ENCODE data around the gene RAB44.

RAB44 gene

DNA sequence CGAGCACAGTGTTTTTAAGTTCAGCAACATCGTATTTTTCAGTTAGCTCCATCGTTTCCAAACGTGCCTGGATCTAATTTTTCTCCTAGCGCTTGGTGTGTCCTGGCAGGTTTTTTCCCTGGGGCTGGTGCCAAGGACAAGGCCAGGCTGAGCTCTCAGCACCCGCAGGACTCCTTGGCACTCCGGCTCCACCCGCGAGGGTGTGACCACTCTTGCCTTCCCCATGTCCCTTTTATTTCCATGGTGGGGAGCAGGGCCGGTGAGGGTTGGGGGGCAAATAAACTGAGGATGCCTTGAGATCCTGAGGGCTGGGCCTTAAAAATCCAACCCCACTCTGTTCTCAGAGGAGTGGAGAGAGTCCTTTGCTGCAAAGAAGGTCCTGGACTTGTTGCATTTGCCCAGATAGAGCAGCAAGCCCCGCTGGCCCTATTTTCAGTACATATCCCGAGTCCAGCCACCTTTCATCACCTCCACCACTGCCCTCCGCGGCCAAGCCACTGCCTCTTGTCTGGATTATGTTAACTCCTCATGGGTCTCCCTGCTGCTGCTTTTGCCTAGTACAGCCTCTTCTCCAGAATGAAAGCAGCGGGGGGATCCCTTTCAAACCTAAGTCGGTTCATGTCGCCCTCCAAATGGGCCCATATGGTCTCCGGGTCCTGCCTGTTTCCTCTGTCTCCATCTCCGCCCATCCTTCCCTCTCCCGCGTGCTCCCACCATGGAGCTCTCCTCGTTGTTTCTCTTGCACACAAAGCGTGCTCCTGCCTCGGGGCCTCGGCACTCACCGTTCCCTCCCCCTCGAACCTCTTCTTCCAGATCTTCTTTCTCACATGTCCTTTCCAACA lies 4.5 kb upstream of the RAB44 start:
- no peak for DNase-seq
- H3K27me3 ChIP-seq (ENCODE audit: insufficient read depth, low read depth, severe bottlenecking) = no peaks in the 10 kb centered on the region
- H3K36me3 ChIP-seq = no peaks in the 10 kb centered on the region
- H3K27ac ChIP-seq = no peak overlapping the region
- peaks cover 3% of the 10 kb centered on the region for H3K9me3 ChIP-seq (ENCODE audit: severe bottlenecking)
- H3K4me3 ChIP-seq (ENCODE audit: low read depth, low read length) = no peak overlapping the region
- TF ChIP-seq CTCF (IDR thresholded peaks at IDR 0.05; ENCODE audit: low read depth, low read length) = no peak

DNA sequence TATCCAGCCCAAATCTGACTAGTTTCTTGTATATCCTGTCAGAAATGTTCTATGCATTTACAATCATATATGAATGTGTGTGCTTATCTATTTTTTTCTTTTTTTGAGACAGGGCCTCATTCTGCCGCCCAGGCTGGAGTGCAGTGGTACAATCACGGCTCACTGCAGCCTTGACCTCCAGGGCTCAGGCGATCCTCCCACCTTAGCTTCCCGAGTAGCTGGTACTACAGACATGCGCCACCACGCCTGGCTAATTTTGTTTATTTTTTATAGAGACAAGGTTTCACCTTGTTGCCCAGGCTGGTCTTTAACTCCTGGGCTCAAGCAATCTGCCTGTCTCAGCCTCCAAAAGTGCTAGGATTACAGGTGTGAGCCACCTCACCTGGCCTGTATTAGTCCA lies 3.0 kb upstream of the RAB44 start:
- Histone ChIP-seq H3K9me3 (ENCODE audit: severe bottlenecking) (peaks cover 3% of the 10 kb centered on the region), H3K4me3 (ENCODE audit: low read depth, low read length) (no peak overlapping the region), H3K27me3 (ENCODE audit: insufficient read depth, low read depth, severe bottlenecking) (no peaks in the 10 kb centered on the region), H3K36me3 (no peaks in the 10 kb centered on the region), H3K27ac (no peak overlapping the region)
- DNase-seq = no peak
- TF ChIP-seq CTCF (IDR thresholded peaks at IDR 0.05; ENCODE audit: low read depth, low read length) = no peak

- Histone ChIP-seq H3K9me3 (ENCODE audit: severe bottlenecking) (peaks cover 3% of the 10 kb centered on the region), H3K27me3 (ENCODE audit: insufficient read depth, low read depth, severe bottlenecking) (no peaks in the 10 kb centered on the region), H3K27ac (no peak overlapping the region), H3K4me3 (ENCODE audit: low read depth, low read length) (no peak overlapping the region), H3K36me3 (no peaks in the 10 kb centered on the region)
- TF ChIP-seq CTCF (IDR thresholded peaks at IDR 0.05; ENCODE audit: low read depth, low read length) = no peak
- DNase-seq = no peak
Observed at GRCh38 chr6:36695414-36695813, 2.2 kb upstream of the RAB44 start.

DNA sequence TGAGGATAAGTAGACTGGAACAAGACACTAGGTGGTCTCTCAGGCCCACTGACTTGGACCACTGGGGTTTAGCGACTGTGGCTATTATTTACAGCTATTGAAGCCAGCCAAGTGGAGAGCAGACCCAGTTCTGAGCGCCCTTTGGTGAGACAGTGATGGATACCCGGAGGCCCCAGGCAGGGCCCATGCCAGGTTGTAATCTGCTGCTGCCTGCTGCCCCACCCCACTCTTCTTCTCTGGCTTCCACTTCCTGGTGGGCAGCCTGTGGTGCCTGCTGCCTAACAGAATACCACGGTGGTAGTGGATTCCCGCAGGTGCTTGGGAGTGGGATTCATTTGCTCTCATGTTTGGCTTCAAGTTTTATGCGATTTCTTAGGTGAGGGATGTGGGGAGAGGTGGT lies 570 bp downstream of the RAB44 start:
- peaks cover 3% of the 10 kb centered on the region for H3K9me3 ChIP-seq (ENCODE audit: severe bottlenecking)
- H3K27ac ChIP-seq = no peak overlapping the region
- no peaks in the 10 kb centered on the region for H3K36me3 ChIP-seq
- no peak overlapping the region for H3K4me3 ChIP-seq (ENCODE audit: low read depth, low read length)
- H3K27me3 ChIP-seq (ENCODE audit: insufficient read depth, low read depth, severe bottlenecking) = no peaks in the 10 kb centered on the region
- no peak for DNase-seq
- TF ChIP-seq CTCF (IDR thresholded peaks at IDR 0.05; ENCODE audit: low read depth, low read length) = no peak

GRCh38 chr6:36698871-36699271 lies 1.2 kb downstream of the RAB44 start:
- Histone ChIP-seq H3K27me3 (ENCODE audit: insufficient read depth, low read depth, severe bottlenecking) (no peaks in the 10 kb centered on the region), H3K36me3 (no peaks in the 10 kb centered on the region), H3K9me3 (ENCODE audit: severe bottlenecking) (peaks cover 3% of the 10 kb centered on the region), H3K4me3 (ENCODE audit: low read depth, low read length) (no peak overlapping the region), H3K27ac (no peak overlapping the region)
- no peak for TF ChIP-seq CTCF (IDR thresholded peaks at IDR 0.05; ENCODE audit: low read depth, low read length)
- DNase-seq = no peak

DNA sequence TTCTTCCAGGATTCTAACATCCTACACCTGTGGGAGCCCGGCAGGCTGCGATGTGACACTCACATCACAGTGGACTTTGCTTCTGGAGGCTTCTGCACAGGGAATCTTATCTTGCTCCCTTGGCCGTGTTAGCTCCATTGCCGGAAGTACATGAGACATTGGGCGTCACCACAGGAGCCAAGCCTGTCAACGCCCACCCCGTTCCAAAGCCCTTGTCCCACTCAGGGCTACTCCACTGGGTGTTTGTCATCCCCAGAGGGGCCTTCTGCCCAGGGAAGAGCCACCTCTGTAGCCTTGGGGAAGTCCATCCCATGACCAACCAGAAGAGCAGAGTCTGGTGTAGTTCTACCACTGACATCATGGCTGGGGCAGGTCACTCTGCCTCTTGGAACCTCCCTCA lies 1.7 kb downstream of the RAB44 start:
- Histone ChIP-seq H3K36me3 (no peaks in the 10 kb centered on the region), H3K4me3 (ENCODE audit: low read depth, low read length) (no peak overlapping the region), H3K9me3 (ENCODE audit: severe bottlenecking) (peaks cover 3% of the 10 kb centered on the region), H3K27me3 (ENCODE audit: insufficient read depth, low read depth, severe bottlenecking) (no peaks in the 10 kb centered on the region), H3K27ac (no peak overlapping the region)
- no peak for TF ChIP-seq CTCF (IDR thresholded peaks at IDR 0.05; ENCODE audit: low read depth, low read length)
- DNase-seq = no peak

Measured in WERI-Rb-1 (cell line).